GM23338 (cell line): ENCODE data around the gene ZNF491. TPM values are rescaled to one million over a fixed set of nuclear protein-coding genes. Genes with fewer than 3 reads are reported as not detected.
"Not testable (repeated sequence)": the region's sequence is repeated elsewhere in the genome, so short reads cannot be mapped to it uniquely, and the experiment has no call there.

ENCODE experiments used
- ATAC-seq: fragments of 200-7000 bp; cut with Tn5 transposase; 3 replicates; pipeline ENCODE4 v1.9.1; 2020
- DNase-seq: peaks from one replicate; pipeline ENCODE4 v3.0.0-alpha.2; 2015; ENCODE audit warnings: low spot score
- H2AFZ ChIP-seq: fragments of 200-600 bp; sonication (generic); 2 replicates; pipeline ENCODE4 v1.8.0; 2016; ENCODE audit warnings: antibody characterized with exemption, mild to moderate bottlenecking, moderate library complexity
- H3F3A ChIP-seq: fragments of 200-600 bp; sonication (generic); replicated peaks from 2 replicates; pipeline ENCODE4 v1.8.0; 2017; ENCODE audit warnings: antibody characterized with exemption, mixed run types, low read depth
- H3K27ac ChIP-seq: fragments of 200-600 bp; sonication (generic); 2 replicates; pipeline ENCODE4 v1.6.1; 2016; ENCODE audit warnings: low read depth
- H3K27me3 ChIP-seq: fragments of 200-600 bp; sonication (generic); 2 replicates; pipeline ENCODE4 v1.8.0; 2016; ENCODE audit warnings: mild to moderate bottlenecking, mixed run types, moderate library complexity; ENCODE audit not compliant: insufficient read depth
- H3K36me3 ChIP-seq: fragments of 200-600 bp; sonication (generic); 2 replicates; pipeline ENCODE4 v1.8.0; 2016; ENCODE audit warnings: mild to moderate bottlenecking; ENCODE audit not compliant: insufficient read depth
- H3K4me1 ChIP-seq: fragments of 200-600 bp; sonication (generic); 2 replicates; pipeline ENCODE4 v1.8.0; 2016; ENCODE audit warnings: mild to moderate bottlenecking, moderate library complexity; ENCODE audit not compliant: insufficient read depth
- H3K4me2 ChIP-seq: fragments of 200-600 bp; sonication (generic); 2 replicates; pipeline ENCODE4 v1.7.1; 2017; ENCODE audit warnings: mixed run types
- H3K4me3 ChIP-seq: fragments of 200-600 bp; sonication (generic); 2 replicates; pipeline ENCODE4 v1.6.1; 2016; ENCODE audit warnings: mixed run types
- H3K79me2 ChIP-seq: fragments of 200-600 bp; sonication (generic); replicated peaks from 2 replicates; pipeline ENCODE4 v1.8.0; 2017; ENCODE audit warnings: mild to moderate bottlenecking; ENCODE audit not compliant: insufficient read depth
- H3K9me2 ChIP-seq: fragments of 200-600 bp; sonication (generic); 2 replicates; pipeline ENCODE4 v1.8.0; 2017; ENCODE audit not compliant: insufficient read depth
- H4K20me1 ChIP-seq: fragments of 200-600 bp; sonication (generic); replicated peaks from 2 replicates; pipeline ENCODE4 v1.8.0; 2017; ENCODE audit warnings: mild to moderate bottlenecking; ENCODE audit not compliant: insufficient read depth
- H3K27ac Mint-ChIP-seq: 2 replicates; pipeline ENCODE4 v1.8.0; 2020; ENCODE audit warnings: inconsistent platforms, mild to moderate bottlenecking, moderate library complexity, mixed read lengths
- H3K27me3 Mint-ChIP-seq: 3 replicates; pipeline ENCODE4 v1.8.0; 2022; ENCODE audit warnings: low read depth, mild to moderate bottlenecking, moderate library complexity, mixed read lengths, inconsistent platforms; ENCODE audit not compliant: insufficient read depth, poor library complexity
- H3K36me3 Mint-ChIP-seq: 3 replicates; pipeline ENCODE4 v1.8.0; 2021; ENCODE audit warnings: low read depth, mild to moderate bottlenecking, inconsistent platforms, moderate library complexity, mixed read lengths
- H3K4me1 Mint-ChIP-seq: 3 replicates; pipeline ENCODE4 v1.8.0; 2020; ENCODE audit warnings: mild to moderate bottlenecking, inconsistent platforms, mixed read lengths
- H3K4me3 Mint-ChIP-seq: 3 replicates; pipeline ENCODE4 v1.8.0; 2021; ENCODE audit warnings: moderate library complexity, mild to moderate bottlenecking, inconsistent platforms, mixed read lengths
- H3K9me3 Mint-ChIP-seq: 3 replicates; pipeline ENCODE4 v1.8.0; 2020; ENCODE audit warnings: moderate library complexity, mild to moderate bottlenecking, inconsistent platforms, mixed read lengths
- CTCF ChIP-seq, 2 experiments: fragments of 200-600 bp in 1 of 2; sonication (generic) in 1 of 2; conservative IDR thresholded peaks; 2 replicates each; pipeline versions ENCODE4 v1.5.1 to v1.6.1; 2016 to 2017; ENCODE audit warnings: antibody characterized with exemption in 2 of 2, low read depth in 2 of 2, mild to moderate bottlenecking in 2 of 2, moderate library complexity in 1 of 2
- JUNB ChIP-seq: IDR thresholded peaks from one replicate; pipeline ENCODE4 v1.6.1; 2016; ENCODE audit warnings: antibody characterized with exemption; ENCODE audit not compliant: unreplicated experiment
- REST ChIP-seq: IDR thresholded peaks from one replicate; pipeline ENCODE4 v1.6.1; 2018; ENCODE audit warnings: antibody characterized with exemption; ENCODE audit not compliant: unreplicated experiment
- STAT1 ChIP-seq: IDR thresholded peaks from one replicate; pipeline ENCODE4 v1.6.1; 2016; ENCODE audit warnings: antibody characterized with exemption; ENCODE audit not compliant: unreplicated experiment
- ZNF331 ChIP-seq: fragments of 250-450 bp; sonication (Bioruptor Pico); IDR thresholded peaks from 2 replicates; pipeline ENCODE4 v1.5.0; 2020; ENCODE audit warnings: low read depth, mild to moderate bottlenecking, moderate library complexity
- polyA plus RNA-seq: library from polyadenylated mRNA; unstranded; fragments of >200 nt; fragmentation: Nextera tagmentation; extraction: Ambion mirVana; gene quantifications from 2 replicates; pipeline ENCODE4 v1.2.1, GENCODE V29; 2016
- total RNA-seq: library from RNA; depleted of rRNA; stranded (reverse); fragments of >200 nt; shearing (Covaris generic); gene quantifications from 2 replicates; pipeline ENCODE4 v1.2.3, GENCODE V29; 2014

Gene ZNF491
- total and polyA plus RNA-seq, 2 experiments from 2014 or later, result 0.32 to 1.3 TPM

GRCh38 chr19:11769995-11770394 lies 28.3 kb upstream of the ZNF491 start (continued):
- TF ChIP-seq REST (no peak), JUNB (no peak), CTCF (conservative IDR thresholded peaks at IDR 0.05; ENCODE audit: low read depth in 2 of 2) (no peak), STAT1 (no peak), ZNF331 (CRISPR knock-in tag) (no peak)

GRCh38 chr19:11771520-11771919 lies 26.8 kb upstream of the ZNF491 start:
- DNase-seq, result peak; percentile 52
- not testable (repeated sequence) for H3F3A ChIP-seq, H4K20me1 ChIP-seq, ATAC-seq, H3K79me2 ChIP-seq, H3K27me3 Mint-ChIP-seq, H3K4me3 ChIP-seq, H3K4me1 Mint-ChIP-seq, H3K27ac ChIP-seq, H3K4me1 ChIP-seq, H3K9me2 ChIP-seq, H3K4me2 ChIP-seq, H3K36me3 ChIP-seq, H3K27ac Mint-ChIP-seq, H3K4me3 Mint-ChIP-seq, H2AFZ ChIP-seq
- H3K36me3 Mint-ChIP-seq, result peaks cover 16% of the 10 kb centered on the region; the same call in 2 of the 3 replicates
- peak; percentile 40 to 60 for TF ChIP-seq CTCF (conservative IDR thresholded peaks at IDR 0.05; ENCODE audit: low read depth in 2 of 2)
- H3K27me3 ChIP-seq, result peaks cover 29% of the 10 kb centered on the region
- peaks cover 90% of the 10 kb centered on the region for H3K9me3 Mint-ChIP-seq

GRCh38 chr19:11776669-11777068 lies 21.7 kb upstream of the ZNF491 start:
- H2AFZ ChIP-seq, H3K4me2 ChIP-seq, H3K79me2 ChIP-seq, H3K27me3 Mint-ChIP-seq, H3K36me3 ChIP-seq, H3K4me3 Mint-ChIP-seq, H3K27me3 ChIP-seq, ATAC-seq, H3K4me3 ChIP-seq, H4K20me1 ChIP-seq, H3K4me1 ChIP-seq, H3F3A ChIP-seq, H3K27ac Mint-ChIP-seq, H3K27ac ChIP-seq, DNase-seq, H3K4me1 Mint-ChIP-seq, H3K9me2 ChIP-seq: not testable (repeated sequence)
- H3K36me3 Mint-ChIP-seq, result peaks cover 10% of the 10 kb centered on the region; the same call in 2 of the 3 replicates
- peaks cover 93% of the 10 kb centered on the region for H3K9me3 Mint-ChIP-seq
